Measurements from ENCODE around the gene RIPOR1. TPM values are rescaled to one million over a fixed set of nuclear protein-coding genes. Genes with fewer than 3 reads are reported as not detected.

RIPOR1 gene
- total and polyA plus RNA-seq, 2 experiments from 2014 or later: 7.6 to 22.4 TPM

GRCh38 chr16:67565470-67566100 lies 37.0 kb downstream of the RIPOR1 start:
- H3K36me3 Mint-ChIP-seq (ENCODE audit: low read depth): peaks cover 4% of the 10 kb centered on the region; the same call in 2 of the 3 replicates

More at GRCh38 chr16:67565470-67566100, 37.0 kb downstream of the RIPOR1 start:
- H3K9me2 ChIP-seq (ENCODE audit: insufficient read depth): no peaks in the 10 kb centered on the region
- no peaks in the 10 kb centered on the region for H3K36me3 ChIP-seq (ENCODE audit: insufficient read depth)
- no peak overlapping the region for H3K4me2 ChIP-seq
- H3K9me3 Mint-ChIP-seq: no peaks in the 10 kb centered on the region
- peaks cover 17% of the 10 kb centered on the region for H3K4me1 Mint-ChIP-seq
- peaks cover 15% of the 10 kb centered on the region; the same call in 1 of the 2 replicates for H3F3A ChIP-seq (replicated peaks; ENCODE audit: low read depth)
- no peak overlapping the region for H3K27ac Mint-ChIP-seq
- DNase-seq (ENCODE audit: low spot score) (no peak), ATAC-seq (no peak)
- no peak overlapping the region for H3K4me3 ChIP-seq
- no peak overlapping the region for H2AFZ ChIP-seq
- peaks cover 2% of the 10 kb centered on the region for H3K27me3 Mint-ChIP-seq (ENCODE audit: insufficient read depth, low read depth, poor library complexity)
- H3K79me2 ChIP-seq (replicated peaks; ENCODE audit: insufficient read depth): peaks cover 82% of the 10 kb centered on the region
- H3K4me1 ChIP-seq (ENCODE audit: insufficient read depth): peaks cover 16% of the 10 kb centered on the region
- peaks cover 26% of the 10 kb centered on the region for H4K20me1 ChIP-seq (replicated peaks; ENCODE audit: insufficient read depth)
- no peaks in the 10 kb centered on the region for H3K27me3 ChIP-seq (ENCODE audit: insufficient read depth)
- H3K4me3 Mint-ChIP-seq: no peak overlapping the region
- TF ChIP-seq ZNF114 (CRISPR knock-in tag; IDR thresholded peaks at IDR 0.05) (no peak), REST (IDR thresholded peaks at IDR 0.05; ENCODE audit: unreplicated experiment) (no peak), JUNB (IDR thresholded peaks at IDR 0.05; ENCODE audit: unreplicated experiment) (no peak), CTCF (conservative IDR thresholded peaks at IDR 0.05; ENCODE audit: low read depth in 2 of 2) (no peak), NANOG (IDR thresholded peaks at IDR 0.05; ENCODE audit: borderline replicate concordance) (no peak), STAT1 (IDR thresholded peaks at IDR 0.05; ENCODE audit: unreplicated experiment) (no peak)
- H3K27ac ChIP-seq (ENCODE audit: low read depth): no peak overlapping the region

Data from GM23338 (cell line).